WTC11 (cell line): ENCODE measurements around the gene UROC1. TPM values are rescaled to one million over a fixed set of nuclear protein-coding genes. Genes with fewer than 3 reads are reported as not detected.

Experiments
- ATAC-seq: fragments of 200-7000 bp; cut with Tn5 transposase; 2 replicates; pipeline ENCODE4 v1.10.0; 2021; ENCODE audit warnings: mild to moderate bottlenecking, moderate library complexity
- CTCF ChIA-PET: fragments of 300-600 bp; sonication (Branson Sonifier 250); formaldehyde crosslinking; loops from one replicate; lab custom pipeline; 2021; ENCODE audit warnings: antibody characterized with exemption; lab: Charles Lee
- POLR2A ChIA-PET: fragments of 350-600 bp; sonication (Branson Sonifier 250); formaldehyde crosslinking; loops from one replicate; lab custom pipeline; 2021; ENCODE audit warnings: antibody characterized with exemption; lab: Charles Lee
- DNase-seq: peaks from one replicate; pipeline ENCODE4 v3.0.0; 2021; ENCODE audit warnings: low spot score
- H3K27ac Mint-ChIP-seq: 2 replicates; pipeline ENCODE4 v1.8.0; 2021; ENCODE audit warnings: mixed read lengths
- H3K27me3 Mint-ChIP-seq: 2 replicates; pipeline ENCODE4 v1.8.0; 2021; ENCODE audit warnings: low read depth, mild to moderate bottlenecking, moderate library complexity, mixed read lengths
- H3K36me3 Mint-ChIP-seq: 2 replicates; pipeline ENCODE4 v1.8.0; 2021; ENCODE audit warnings: mixed read lengths
- H3K4me1 Mint-ChIP-seq: 2 replicates; pipeline ENCODE4 v1.8.0; 2022; ENCODE audit warnings: mixed read lengths
- H3K4me3 Mint-ChIP-seq: 2 replicates; pipeline ENCODE4 v1.8.0; 2021; ENCODE audit warnings: mild to moderate bottlenecking, moderate library complexity, mixed read lengths
- H3K9me3 Mint-ChIP-seq: 2 replicates; pipeline ENCODE4 v1.8.0; 2021; ENCODE audit warnings: mixed read lengths
- ATF1 ChIP-seq: sonication (generic); formaldehyde crosslinking; IDR thresholded peaks from 2 replicates; pipeline ENCODE4 v1.8.1; 2023; ENCODE audit warnings: mild to moderate bottlenecking, moderate library complexity, missing genetic modification reagents
- CBFB ChIP-seq: sonication (generic); formaldehyde crosslinking; IDR thresholded peaks from 2 replicates; pipeline ENCODE4 v1.8.1; 2022; ENCODE audit warnings: mild to moderate bottlenecking, low read depth, missing genetic modification reagents
- CREB1 ChIP-seq: sonication (generic); formaldehyde crosslinking; IDR thresholded peaks from 2 replicates; pipeline ENCODE4 v1.8.0; 2023; ENCODE audit warnings: mild to moderate bottlenecking, missing genetic modification reagents
- ESRRA ChIP-seq: sonication (generic); formaldehyde crosslinking; IDR thresholded peaks from 2 replicates; pipeline ENCODE4 v1.8.1; 2022; ENCODE audit warnings: mild to moderate bottlenecking, missing genetic modification reagents, borderline replicate concordance
- FOXJ3 ChIP-seq: sonication (generic); formaldehyde crosslinking; IDR thresholded peaks from 2 replicates; pipeline ENCODE4 v1.9.0; 2021; ENCODE audit warnings: missing genetic modification reagents, mild to moderate bottlenecking, borderline replicate concordance
- GRHL2 ChIP-seq: fragments of 250-450 bp; sonication (Bioruptor Pico); IDR thresholded peaks from 2 replicates; pipeline ENCODE4 v1.8.0; 2022; ENCODE audit warnings: mild to moderate bottlenecking, moderate library complexity; ENCODE audit not compliant: insufficient replicate concordance, severe bottlenecking
- HMGA2 ChIP-seq: fragments of 250-450 bp; sonication (Bioruptor Pico); IDR thresholded peaks from 2 replicates; pipeline ENCODE4 v1.4.0; 2021; ENCODE audit warnings: mild to moderate bottlenecking, moderate library complexity
- JAZF1 ChIP-seq: fragments of 250-450 bp; sonication (Bioruptor Pico); IDR thresholded peaks from 2 replicates; pipeline ENCODE4 v1.9.0; 2021; ENCODE audit warnings: moderate library complexity, mild to moderate bottlenecking, inconsistent platforms
- KAT7 ChIP-seq: sonication (generic); formaldehyde crosslinking; IDR thresholded peaks from 2 replicates; pipeline ENCODE4 v1.8.1; 2023; ENCODE audit warnings: missing genetic modification reagents, mild to moderate bottlenecking, borderline replicate concordance
- NR3C1 ChIP-seq: sonication (generic); formaldehyde crosslinking; conservative IDR thresholded peaks from 2 replicates; pipeline ENCODE4 v1.8.1; 2023; ENCODE audit warnings: low read depth, mild to moderate bottlenecking, missing genetic modification reagents
- PRDM15 ChIP-seq: sonication (generic); formaldehyde crosslinking; IDR thresholded peaks from 2 replicates; pipeline ENCODE4 v1.8.0; 2022; ENCODE audit warnings: missing genetic modification reagents
- SOX15 ChIP-seq: fragments of 250-450 bp; sonication (Bioruptor Pico); IDR thresholded peaks from 2 replicates; pipeline ENCODE4 v1.9.0; 2021; ENCODE audit warnings: mild to moderate bottlenecking
- SP1 ChIP-seq: sonication (generic); formaldehyde crosslinking; conservative IDR thresholded peaks from 2 replicates; pipeline ENCODE4 v1.8.1; 2022; ENCODE audit warnings: missing genetic modification reagents
- ZBTB21 ChIP-seq: sonication (generic); formaldehyde crosslinking; IDR thresholded peaks from 2 replicates; pipeline ENCODE4 v1.8.1; 2023; ENCODE audit warnings: mild to moderate bottlenecking, missing genetic modification reagents, borderline replicate concordance
- ZNF317 ChIP-seq: sonication (generic); formaldehyde crosslinking; IDR thresholded peaks from 2 replicates; pipeline ENCODE4 v1.8.1; 2023; ENCODE audit warnings: low read depth, mild to moderate bottlenecking, moderate library complexity, missing genetic modification reagents, borderline replicate concordance
- ZNF425 ChIP-seq: fragments of 250-450 bp; sonication (Bioruptor Pico); conservative IDR thresholded peaks from 2 replicates; pipeline ENCODE4 v1.9.0; 2021; ENCODE audit warnings: mild to moderate bottlenecking
- total RNA-seq: library from RNA; stranded (reverse); gene quantifications from 3 replicates; pipeline ENCODE4 v1.2.3, GENCODE V29; 2021
- TF ChIP-seq, protein P1 (sequence below): sonication (generic); formaldehyde crosslinking; IDR thresholded peaks from 2 replicates; pipeline ENCODE4 v1.8.0; 2023; ENCODE audit warnings: missing genetic modification reagents
- TF ChIP-seq, protein P2 (sequence below): sonication (generic); formaldehyde crosslinking; IDR thresholded peaks from 2 replicates; pipeline ENCODE4 v1.8.0; 2022; ENCODE audit warnings: mild to moderate bottlenecking, missing genetic modification reagents
- TF ChIP-seq, protein P3 (sequence below): fragments of 250-450 bp; sonication (Bioruptor Pico); IDR thresholded peaks from 2 replicates; pipeline ENCODE4 v1.9.0; 2021; ENCODE audit warnings: moderate library complexity, mild to moderate bottlenecking, inconsistent platforms, borderline replicate concordance
- TF ChIP-seq, protein P4 (sequence below): sonication (generic); formaldehyde crosslinking; conservative IDR thresholded peaks from 2 replicates; pipeline ENCODE4 v1.8.1; 2023; ENCODE audit warnings: mild to moderate bottlenecking, low read depth, missing genetic modification reagents, moderate library complexity

UROC1 gene
- total RNA-seq, 1 experiment from 2014 or later = not detected

DNA sequence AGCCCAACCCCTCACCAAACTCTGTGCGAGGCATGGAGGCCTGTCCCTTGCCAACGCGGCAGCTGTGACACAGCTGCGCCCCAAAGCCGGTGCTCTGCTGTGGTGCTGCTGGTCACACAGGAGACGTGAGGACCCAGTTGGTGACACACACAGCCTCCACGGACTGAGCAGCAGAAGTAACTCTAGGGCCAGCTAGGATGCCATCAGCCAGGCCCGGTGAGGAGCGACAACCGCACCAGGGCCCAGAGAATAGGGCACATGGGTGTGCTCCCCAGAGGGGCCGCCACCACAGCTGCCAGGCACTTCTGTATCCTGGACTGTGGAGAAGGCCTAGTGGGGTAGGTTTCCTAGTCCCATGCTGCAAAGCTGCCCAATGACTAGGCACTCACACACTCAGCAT, 52.6 kb downstream of the UROC1 start (continued):
- no peak for TF ChIP-seq CREB1
- no peak for TF ChIP-seq KAT7 (CRISPR knock-in tag)

DNA sequence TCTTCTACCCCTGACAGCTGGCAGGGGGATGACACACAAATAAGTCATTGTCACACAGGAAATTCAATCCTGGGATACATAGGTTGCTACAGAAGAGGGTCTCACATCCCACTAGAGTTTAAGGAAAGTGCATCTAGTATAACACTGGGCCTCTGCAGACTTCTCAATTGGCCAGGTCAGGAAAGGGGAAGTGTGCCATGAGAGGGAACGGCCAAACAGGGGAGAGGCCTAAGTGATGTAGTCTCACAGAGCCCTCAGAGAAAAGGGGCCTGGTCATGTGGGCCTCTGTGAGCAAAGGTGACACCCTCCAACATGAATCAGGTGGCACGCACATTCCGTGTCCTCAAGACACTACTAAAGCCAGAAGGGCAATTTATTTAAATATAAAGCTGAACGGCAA, 53.1 kb downstream of the UROC1 start:
- no peak overlapping the region for H3K27ac Mint-ChIP-seq
- no peak for TF ChIP-seq NR3C1 (CRISPR knock-in tag)
- TF ChIP-seq, protein P1, sequence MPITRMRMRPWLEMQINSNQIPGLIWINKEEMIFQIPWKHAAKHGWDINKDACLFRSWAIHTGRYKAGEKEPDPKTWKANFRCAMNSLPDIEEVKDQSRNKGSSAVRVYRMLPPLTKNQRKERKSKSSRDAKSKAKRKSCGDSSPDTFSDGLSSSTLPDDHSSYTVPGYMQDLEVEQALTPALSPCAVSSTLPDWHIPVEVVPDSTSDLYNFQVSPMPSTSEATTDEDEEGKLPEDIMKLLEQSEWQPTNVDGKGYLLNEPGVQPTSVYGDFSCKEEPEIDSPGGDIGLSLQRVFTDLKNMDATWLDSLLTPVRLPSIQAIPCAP = no peak
- TF ChIP-seq, protein P2, sequence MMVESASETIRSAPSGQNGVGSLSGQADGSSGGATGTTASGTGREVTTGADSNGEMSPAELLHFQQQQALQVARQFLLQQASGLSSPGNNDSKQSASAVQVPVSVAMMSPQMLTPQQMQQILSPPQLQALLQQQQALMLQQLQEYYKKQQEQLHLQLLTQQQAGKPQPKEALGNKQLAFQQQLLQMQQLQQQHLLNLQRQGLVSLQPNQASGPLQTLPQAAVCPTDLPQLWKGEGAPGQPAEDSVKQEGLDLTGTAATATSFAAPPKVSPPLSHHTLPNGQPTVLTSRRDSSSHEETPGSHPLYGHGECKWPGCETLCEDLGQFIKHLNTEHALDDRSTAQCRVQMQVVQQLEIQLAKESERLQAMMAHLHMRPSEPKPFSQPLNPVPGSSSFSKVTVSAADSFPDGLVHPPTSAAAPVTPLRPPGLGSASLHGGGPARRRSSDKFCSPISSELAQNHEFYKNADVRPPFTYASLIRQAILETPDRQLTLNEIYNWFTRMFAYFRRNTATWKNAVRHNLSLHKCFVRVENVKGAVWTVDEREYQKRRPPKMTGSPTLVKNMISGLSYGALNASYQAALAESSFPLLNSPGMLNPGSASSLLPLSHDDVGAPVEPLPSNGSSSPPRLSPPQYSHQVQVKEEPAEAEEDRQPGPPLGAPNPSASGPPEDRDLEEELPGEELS (CRISPR knock-in tag) = no peak
- TF ChIP-seq, protein P3, sequence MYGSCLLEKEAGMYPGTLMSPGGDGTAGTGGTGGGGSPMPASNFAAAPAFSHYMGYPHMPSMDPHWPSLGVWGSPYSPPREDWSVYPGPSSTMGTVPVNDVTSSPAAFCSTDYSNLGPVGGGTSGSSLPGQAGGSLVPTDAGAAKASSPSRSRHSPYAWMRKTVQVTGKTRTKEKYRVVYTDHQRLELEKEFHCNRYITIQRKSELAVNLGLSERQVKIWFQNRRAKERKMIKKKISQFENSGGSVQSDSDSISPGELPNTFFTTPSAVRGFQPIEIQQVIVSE (CRISPR knock-in tag) = no peak
- H3K27me3 Mint-ChIP-seq = no peaks in the 10 kb centered on the region
- ChIA-PET CTCF (no interaction called here), POLR2A (no interaction called here)
- no peak for ATAC-seq
- H3K4me1 Mint-ChIP-seq = no peaks in the 10 kb centered on the region
- peaks cover 76% of the 10 kb centered on the region for H3K36me3 Mint-ChIP-seq
- DNase-seq = no peak
- H3K4me3 Mint-ChIP-seq = no peak overlapping the region
- H3K9me3 Mint-ChIP-seq = no peaks in the 10 kb centered on the region

GRCh38 chr3:126464093-126464492, 53.5 kb downstream of the UROC1 start:
- POLR2A ChIA-PET = no interaction called here
- Mint-ChIP-seq H3K36me3 (peaks cover 76% of the 10 kb centered on the region), H3K27me3 (no peaks in the 10 kb centered on the region), H3K4me1 (no peaks in the 10 kb centered on the region), H3K4me3 (no peak overlapping the region), H3K27ac (no peak overlapping the region), H3K9me3 (no peaks in the 10 kb centered on the region)
- peak; percentile 0 for DNase-seq
- no peak for ATAC-seq
- CTCF ChIA-PET = no interaction called here
- no peak for TF ChIP-seq FOXJ3 (CRISPR knock-in tag)
- TF ChIP-seq ZNF425 (CRISPR knock-in tag) = no peak
- no peak for TF ChIP-seq ZNF317 (CRISPR knock-in tag)
- no peak for TF ChIP-seq SP1 (CRISPR knock-in tag)
- TF ChIP-seq PRDM15 (CRISPR knock-in tag) = no peak
- no peak for TF ChIP-seq HMGA2
- TF ChIP-seq ESRRA (CRISPR knock-in tag) = no peak
- no peak for TF ChIP-seq GRHL2 (CRISPR knock-in tag)
- TF ChIP-seq CBFB (CRISPR knock-in tag) = no peak
- TF ChIP-seq SOX15 = no peak
- TF ChIP-seq ATF1 (CRISPR knock-in tag) = no peak
- TF ChIP-seq, protein P4, sequence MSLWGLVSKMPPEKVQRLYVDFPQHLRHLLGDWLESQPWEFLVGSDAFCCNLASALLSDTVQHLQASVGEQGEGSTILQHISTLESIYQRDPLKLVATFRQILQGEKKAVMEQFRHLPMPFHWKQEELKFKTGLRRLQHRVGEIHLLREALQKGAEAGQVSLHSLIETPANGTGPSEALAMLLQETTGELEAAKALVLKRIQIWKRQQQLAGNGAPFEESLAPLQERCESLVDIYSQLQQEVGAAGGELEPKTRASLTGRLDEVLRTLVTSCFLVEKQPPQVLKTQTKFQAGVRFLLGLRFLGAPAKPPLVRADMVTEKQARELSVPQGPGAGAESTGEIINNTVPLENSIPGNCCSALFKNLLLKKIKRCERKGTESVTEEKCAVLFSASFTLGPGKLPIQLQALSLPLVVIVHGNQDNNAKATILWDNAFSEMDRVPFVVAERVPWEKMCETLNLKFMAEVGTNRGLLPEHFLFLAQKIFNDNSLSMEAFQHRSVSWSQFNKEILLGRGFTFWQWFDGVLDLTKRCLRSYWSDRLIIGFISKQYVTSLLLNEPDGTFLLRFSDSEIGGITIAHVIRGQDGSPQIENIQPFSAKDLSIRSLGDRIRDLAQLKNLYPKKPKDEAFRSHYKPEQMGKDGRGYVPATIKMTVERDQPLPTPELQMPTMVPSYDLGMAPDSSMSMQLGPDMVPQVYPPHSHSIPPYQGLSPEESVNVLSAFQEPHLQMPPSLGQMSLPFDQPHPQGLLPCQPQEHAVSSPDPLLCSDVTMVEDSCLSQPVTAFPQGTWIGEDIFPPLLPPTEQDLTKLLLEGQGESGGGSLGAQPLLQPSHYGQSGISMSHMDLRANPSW (CRISPR knock-in tag) = no peak
- TF ChIP-seq ZBTB21 (CRISPR knock-in tag) = no peak
- no peak for TF ChIP-seq JAZF1
